GM10847 (cell line): ENCODE results near the gene ATP5F1B.

ENCODE experiments used
- POLR2A ChIP-seq: IDR thresholded peaks from 2 replicates; pipeline ENCODE4 v1.6.1; 2011; ENCODE audit not compliant: insufficient read length; ENCODE audit errors: extremely low read depth

Gene ATP5F1B

GRCh38 chr12:56661979-56662638 lies 16.3 kb upstream of the ATP5F1B start:
- no peak for TF ChIP-seq POLR2A

DNA sequence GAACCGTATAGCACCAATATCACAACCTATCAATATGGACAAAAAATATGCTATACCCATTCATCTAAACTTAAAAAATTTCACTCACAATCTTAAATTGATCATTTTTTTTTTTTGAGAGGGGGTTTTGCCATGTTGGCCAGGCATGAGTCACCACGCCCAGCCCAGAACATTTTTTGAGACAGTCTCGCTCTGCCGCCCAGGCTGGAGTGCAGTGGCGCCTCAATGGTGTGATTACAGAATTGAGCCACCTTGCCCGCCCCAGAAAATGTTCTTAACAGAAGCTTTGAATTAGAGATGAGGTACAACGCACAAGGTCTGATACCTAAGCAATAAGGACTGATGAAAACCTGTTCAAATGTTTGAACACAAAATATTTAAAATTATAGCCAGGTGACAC lies 15.8 kb upstream of the ATP5F1B start:
- TF ChIP-seq POLR2A, result no peak

GRCh38 chr12:56658921-56659320 lies 13.1 kb upstream of the ATP5F1B start:
- TF ChIP-seq POLR2A, result no peak

DNA sequence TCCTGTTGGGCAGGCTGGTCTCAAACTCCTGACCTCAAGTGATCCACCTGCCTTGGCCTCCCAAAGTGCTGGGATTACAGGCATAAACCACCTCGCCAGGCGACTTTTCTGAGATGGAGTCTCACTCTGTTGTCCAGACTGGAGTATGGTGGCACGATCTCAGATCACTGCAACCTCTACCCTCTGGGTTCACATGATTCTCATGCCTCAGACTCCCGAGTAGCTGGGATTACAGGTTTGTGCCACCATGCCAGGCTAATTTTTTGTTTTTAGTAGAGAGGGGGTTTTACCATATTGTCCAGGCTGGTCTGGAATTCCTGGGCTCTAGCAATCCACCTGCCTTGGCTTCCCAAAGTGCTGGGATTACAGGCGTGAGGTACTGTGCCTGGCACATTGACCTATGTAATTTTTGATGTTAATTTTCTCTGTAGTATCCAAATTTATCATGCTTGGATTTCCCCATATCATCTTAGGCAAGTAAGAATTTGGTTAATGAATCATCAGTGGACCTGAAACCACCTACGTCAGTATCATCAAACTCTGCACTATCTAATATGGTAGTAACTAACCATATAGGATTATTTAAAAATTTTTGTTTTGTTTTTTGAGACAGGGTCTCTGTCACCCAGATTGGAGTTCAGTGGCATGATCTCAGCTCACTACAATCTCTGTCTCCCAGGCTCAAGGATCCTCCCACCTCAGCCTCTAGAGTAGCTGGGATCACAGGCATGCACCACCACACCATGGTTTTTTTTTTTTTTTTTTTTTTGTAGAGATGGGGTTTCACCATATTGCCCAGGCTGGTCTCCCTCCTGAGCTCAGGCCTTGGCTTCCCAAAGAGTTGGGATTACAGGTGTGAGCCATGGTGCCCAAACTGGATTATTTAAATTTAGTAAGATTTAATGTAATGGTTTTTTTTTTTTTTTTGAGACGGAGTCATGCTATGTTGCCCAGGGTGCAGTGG lies 11.9 kb upstream of the ATP5F1B start:
- no peak for TF ChIP-seq POLR2A

DNA sequence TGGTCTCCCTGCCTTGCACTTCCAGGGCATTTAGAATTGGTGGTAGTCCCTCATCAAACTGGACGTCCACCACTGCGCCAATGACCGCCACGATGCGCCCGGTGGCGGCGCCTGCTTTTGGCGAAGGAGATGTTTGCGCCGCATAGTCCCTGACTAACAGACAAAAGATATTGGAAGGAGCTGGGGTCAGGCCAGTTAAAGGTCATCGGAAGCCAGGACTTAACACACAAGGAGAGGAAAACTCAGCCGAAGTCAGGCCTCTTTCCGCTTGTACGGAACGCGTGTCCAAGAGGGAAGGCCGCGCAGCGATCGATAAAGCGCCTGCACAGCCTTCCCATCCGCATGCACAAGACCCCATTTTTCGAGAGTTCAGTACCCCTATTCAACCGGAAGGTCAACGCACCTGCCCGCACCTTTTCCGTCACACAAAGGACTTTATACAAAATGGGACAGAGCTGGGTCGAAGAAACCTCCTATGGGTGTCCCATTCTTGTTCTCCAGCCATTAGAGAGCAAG lies 525 bp downstream of the ATP5F1B start:
- no peak for TF ChIP-seq POLR2A

GRCh38 chr12:56644654-56645053 lies 1.1 kb downstream of the ATP5F1B start:
- TF ChIP-seq POLR2A, result no peak

GRCh38 chr12:56641219-56641618 lies 4.6 kb downstream of the ATP5F1B start:
- TF ChIP-seq POLR2A, result no peak

DNA sequence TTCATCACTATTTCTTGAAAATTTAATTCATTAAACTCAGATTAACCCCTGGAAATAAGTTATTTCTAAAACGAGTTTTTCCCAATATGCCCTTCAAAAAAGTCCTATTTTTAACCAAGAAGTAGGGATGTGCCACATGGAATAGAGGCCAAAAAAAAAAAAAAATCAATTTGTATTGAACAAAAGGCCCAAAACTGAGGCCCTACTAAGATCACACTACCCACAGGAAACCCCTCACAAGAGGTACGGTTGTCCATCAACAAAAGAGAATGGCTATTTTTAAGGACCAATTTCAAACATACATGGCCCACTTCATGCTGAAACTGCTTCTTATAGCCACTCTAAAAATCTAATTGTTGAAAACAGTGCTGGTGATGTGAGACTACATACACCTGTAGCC lies 8.2 kb downstream of the ATP5F1B start:
- no peak for TF ChIP-seq POLR2A

GRCh38 chr12:56636675-56637540 lies 8.9 kb downstream of the ATP5F1B start:
- peak; percentile 11 for TF ChIP-seq POLR2A

DNA sequence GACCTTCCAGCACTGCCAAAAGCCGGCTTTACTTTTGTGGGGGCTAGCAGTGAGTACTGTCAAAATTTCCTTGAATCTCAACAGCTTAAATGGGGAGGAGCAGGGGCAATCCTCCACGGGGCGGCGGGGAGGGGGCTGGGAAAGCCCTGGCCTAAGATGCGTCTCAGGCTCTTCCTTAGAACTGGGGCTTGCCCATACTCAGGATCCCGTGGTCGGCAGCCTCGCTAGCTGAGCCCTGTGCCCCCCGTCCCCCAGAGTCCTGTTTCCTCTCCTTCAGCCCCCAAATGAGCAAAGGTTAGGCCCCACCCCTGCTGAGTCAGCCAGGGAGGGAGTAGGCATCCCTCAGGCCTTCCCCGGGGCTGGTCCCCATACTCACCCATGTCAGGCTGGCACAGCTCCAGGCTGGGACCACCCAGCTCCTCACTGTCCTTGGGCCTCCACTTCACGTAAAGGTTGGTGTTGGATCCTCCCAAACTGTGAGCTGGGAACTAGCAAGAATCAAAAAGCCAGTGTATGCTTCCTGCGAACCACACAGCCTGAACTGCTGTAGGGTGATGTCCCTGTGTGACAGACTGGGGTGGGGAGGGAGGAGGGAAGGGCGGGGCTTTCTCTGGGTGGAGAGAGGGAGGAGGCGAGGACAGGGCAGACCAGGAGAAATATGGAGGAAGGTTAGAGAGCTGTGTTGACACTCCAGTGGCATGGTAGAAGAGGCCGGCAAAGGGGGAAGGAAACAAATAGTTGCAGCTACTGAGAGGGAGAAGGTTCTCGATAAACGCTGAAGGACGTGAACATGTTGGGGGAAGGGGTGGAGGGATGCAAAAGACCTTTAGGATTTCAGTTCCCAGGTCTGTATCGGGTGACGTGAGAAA lies 9.7 kb downstream of the ATP5F1B start:
- TF ChIP-seq POLR2A, result peak; percentile 11

DNA sequence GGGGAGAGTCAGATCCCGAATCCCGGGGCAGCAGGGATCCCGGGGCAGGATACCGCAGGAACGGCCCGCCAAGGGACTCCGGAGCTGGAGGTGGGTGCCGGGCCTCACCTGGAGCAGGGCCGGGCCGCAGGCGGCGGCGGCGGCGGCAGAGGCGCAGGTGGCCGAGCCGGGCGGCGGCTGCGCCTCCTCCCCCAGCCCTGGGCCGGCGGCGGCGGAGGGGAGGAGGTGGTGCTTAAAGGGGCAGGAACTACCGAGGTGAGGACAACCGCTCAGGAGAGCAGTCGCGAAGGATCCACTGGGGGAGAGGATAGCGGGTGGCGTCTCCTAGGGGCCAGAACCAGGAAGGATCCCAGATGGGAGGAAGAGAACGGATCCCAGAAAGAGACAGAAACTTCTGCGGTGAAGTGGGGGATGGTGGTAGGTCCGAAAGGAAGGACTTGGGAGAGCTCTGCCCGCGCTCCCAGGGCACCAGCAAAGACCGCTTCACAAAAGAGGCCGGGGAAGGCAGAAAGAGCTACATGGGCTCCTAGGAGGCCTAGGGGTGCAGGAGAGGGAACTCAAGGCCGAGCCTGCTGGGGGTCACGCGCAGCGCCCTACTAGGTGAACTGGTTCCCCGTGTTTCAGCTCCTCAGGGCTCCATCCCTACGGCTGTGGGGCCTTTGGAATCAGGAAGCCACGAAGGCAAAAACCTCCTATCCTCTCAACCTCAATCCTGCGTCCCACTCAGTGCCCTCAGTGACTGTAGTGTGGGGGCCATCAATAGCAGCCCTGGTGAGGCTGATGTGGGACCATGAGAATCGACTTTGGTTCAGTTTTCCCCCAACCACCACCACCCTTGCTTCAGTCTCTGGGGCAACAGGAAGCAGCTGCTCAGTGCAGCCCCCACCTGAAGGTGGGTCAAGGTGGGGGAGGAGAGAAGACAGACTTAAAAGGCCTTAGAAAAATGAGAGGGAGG lies 10.7 kb downstream of the ATP5F1B start:
- TF ChIP-seq POLR2A, result no peak

GRCh38 chr12:56634242-56634836 lies 11.4 kb downstream of the ATP5F1B start:
- no peak for TF ChIP-seq POLR2A
